ENCODE measurements around the gene ILRUN. TPM values are rescaled to one million over a fixed set of nuclear protein-coding genes. Genes with fewer than 3 reads are reported as not detected.

ILRUN gene
- total RNA-seq (2022; extraction: Qiagen RNA extraction; ENCODE audit: low read depth), result 31.0 to 33.6 TPM (median 32.8 TPM) in 5 replicates

DNA sequence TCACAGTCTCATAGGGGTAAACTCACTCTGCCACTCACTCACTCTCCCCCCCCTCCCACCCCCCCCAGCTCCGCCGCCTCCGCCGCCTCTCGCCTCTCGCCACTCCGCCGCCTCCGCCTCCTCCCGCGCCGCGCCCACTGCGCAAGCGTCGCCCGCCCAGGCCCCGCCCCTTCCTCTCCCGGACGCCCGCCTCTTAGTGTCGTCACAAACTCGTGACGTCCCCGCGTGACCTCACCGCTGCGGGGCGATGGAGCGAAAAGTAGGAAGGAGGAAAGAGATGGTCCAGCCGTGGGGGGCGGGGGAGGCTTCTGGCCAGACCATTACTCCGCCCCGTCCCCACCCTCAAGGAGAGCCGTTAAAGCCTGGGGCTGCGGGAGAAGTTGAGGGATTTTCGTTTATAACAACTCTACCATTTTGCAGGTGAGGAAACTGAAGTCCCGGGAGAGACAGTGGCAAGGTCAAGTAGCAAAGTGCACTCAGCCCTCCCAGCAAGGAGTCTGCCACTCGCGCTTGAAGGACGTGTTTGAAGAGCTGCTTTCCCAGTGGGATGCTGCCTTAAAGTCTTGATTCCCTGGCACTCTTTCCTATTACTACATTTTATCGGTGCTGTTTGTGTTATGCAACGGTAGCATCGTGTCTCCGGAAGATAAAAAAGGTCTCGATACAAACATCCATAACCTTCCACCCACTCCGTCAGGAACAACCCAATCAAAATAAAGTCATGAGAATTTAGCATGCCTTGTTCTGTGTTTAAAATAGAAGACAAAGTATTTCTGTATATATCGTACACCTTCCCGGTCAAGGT lies at the start of gene ILRUN:
Gene ILRUN, minus strand, starts transcription at position 29 of the 805 bp plus-strand sequence. CDS start 164 bp downstream, outside the sequence.

Other genes starting within 250 kb of the ILRUN start
- 0.04 to 0.14 TPM (median 0.06 TPM) in 5 replicates for gene PACSIN1, start 230.7 kb downstream of the ILRUN start, total RNA-seq (2022; extraction: Qiagen RNA extraction; ENCODE audit: low read depth)
- gene SPDEF, start 140.4 kb downstream of the ILRUN start, total RNA-seq (2022; extraction: Qiagen RNA extraction; ENCODE audit: low read depth), result 1.5 to 2.8 TPM (median 2.6 TPM) in 5 replicates
- 187 to 222 TPM (median 201 TPM) in 5 replicates for gene SNRPC, start 60.7 kb upstream of the ILRUN start, total RNA-seq (2022; extraction: Qiagen RNA extraction; ENCODE audit: low read depth)
- 5.1 to 7.0 TPM (median 6.7 TPM) in 5 replicates for gene BLTP3A, start 95.3 kb upstream of the ILRUN start, total RNA-seq (2022; extraction: Qiagen RNA extraction; ENCODE audit: low read depth)
- gene TAF11, start 191.3 kb upstream of the ILRUN start, total RNA-seq (2022; extraction: Qiagen RNA extraction; ENCODE audit: low read depth), result 19.3 to 21.7 TPM (median 20.3 TPM) in 5 replicates
- 5.6 to 8.1 TPM (median 7.7 TPM) in 5 replicates for gene ANKS1A, start 192.5 kb upstream of the ILRUN start, total RNA-seq (2022; extraction: Qiagen RNA extraction; ENCODE audit: low read depth)

Data from A549 treated with DMSO at 1 μM for 4 hours (cell line).